Mucosa of stomach (tissue), 1 donor: ENCODE results near the gene TSPAN4.

Experiments
- H3K27me3 ChIP-seq: one replicate; pipeline ENCODE4 v1.7.0; 2013; ENCODE audit warnings: mild to moderate bottlenecking, low read length; ENCODE audit not compliant: control insufficient read depth, insufficient read depth
- H3K36me3 ChIP-seq: one replicate; pipeline ENCODE4 v1.7.0; 2013; ENCODE audit warnings: low read length; ENCODE audit not compliant: control insufficient read depth, insufficient read depth
- H3K4me1 ChIP-seq: one replicate; pipeline ENCODE4 v1.7.0; 2013; ENCODE audit warnings: mild to moderate bottlenecking, low read length; ENCODE audit not compliant: control insufficient read depth, insufficient read depth
- H3K4me3 ChIP-seq: one replicate; pipeline ENCODE4 v1.7.0; 2013; ENCODE audit warnings: low read length
- H3K9ac ChIP-seq: one replicate; pipeline ENCODE4 v1.7.0; 2013; ENCODE audit warnings: mild to moderate bottlenecking, low read length, moderate library complexity
- H3K9me3 ChIP-seq: one replicate; pipeline ENCODE4 v1.7.0; 2013; ENCODE audit warnings: mild to moderate bottlenecking, low read length, moderate library complexity; ENCODE audit not compliant: control insufficient read depth
- donor health status: Pancreatic carcinoma.

The TSPAN4 gene

DNA sequence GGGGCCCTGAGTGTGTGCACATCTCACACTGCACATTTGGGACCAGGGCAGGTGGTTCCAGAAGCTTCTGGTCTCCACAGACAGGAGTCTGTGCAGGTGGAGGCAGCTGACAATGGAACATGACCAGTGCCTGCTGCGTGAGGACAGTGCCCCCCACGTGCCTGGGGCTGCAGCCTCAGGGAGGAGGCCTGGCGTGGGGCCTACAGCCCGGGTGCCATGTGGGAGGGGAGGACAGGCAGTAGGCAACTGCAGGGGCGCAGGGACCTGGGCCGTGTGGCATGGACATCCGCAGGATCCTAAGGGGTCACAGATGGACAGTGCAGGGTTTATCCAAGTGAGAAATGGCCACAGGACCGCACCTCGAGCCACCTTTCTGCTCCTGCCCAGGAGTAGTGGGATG, 28.8 kb downstream of the TSPAN4 start:
- Histone ChIP-seq H3K27me3 (no peaks in the 10 kb centered on the region), H3K4me1 (no peaks in the 10 kb centered on the region), H3K9me3 (no peaks in the 10 kb centered on the region), H3K36me3 (no peaks in the 10 kb centered on the region), H3K4me3 (no peak overlapping the region), H3K9ac (no peak overlapping the region)

DNA sequence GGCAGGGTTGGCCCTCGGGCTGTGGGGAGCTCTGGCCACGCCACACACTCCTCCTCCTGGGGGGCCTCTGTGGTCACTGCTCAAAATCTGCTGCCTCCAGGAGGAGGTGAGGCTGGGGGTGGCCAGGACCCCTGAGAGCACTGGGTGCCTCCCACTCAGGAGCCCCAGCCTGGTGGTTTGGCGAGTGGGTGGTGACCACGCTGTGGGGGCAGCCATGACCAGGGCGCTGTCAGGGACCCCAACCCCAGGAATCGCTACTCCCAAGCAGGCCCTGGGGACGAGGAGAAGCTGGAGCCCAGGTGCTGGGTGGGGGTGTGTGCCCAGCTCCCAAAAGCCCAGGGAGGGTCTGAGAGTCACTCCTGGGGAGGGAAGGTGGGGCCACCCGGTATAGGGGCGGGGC, 30.1 kb downstream of the TSPAN4 start:
- Histone ChIP-seq H3K36me3 (no peaks in the 10 kb centered on the region), H3K4me3 (no peak overlapping the region), H3K27me3 (no peaks in the 10 kb centered on the region), H3K9me3 (no peaks in the 10 kb centered on the region), H3K9ac (no peak overlapping the region), H3K4me1 (no peaks in the 10 kb centered on the region)

DNA sequence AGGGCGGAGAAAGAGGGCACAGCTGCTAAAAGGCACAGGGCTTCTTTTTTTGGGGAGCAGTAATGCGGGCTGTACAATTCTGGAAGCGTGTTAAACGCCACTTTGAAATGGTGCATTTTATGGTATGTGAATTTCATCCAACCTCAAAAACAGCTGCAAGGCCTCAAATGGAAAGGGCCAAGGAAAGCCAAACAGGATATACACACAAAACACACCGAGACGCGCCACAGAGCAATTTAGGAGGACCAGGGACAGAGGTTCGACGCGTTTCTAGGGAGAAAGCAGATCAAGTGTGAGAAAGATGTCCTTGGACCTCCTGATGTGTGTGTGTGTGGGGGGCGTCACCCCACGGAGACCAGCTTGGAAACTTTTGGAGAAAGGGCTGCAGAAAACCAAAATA, 31.1 kb downstream of the TSPAN4 start:
- Histone ChIP-seq H3K36me3 (no peaks in the 10 kb centered on the region), H3K4me1 (no peaks in the 10 kb centered on the region), H3K4me3 (no peak overlapping the region)

DNA sequence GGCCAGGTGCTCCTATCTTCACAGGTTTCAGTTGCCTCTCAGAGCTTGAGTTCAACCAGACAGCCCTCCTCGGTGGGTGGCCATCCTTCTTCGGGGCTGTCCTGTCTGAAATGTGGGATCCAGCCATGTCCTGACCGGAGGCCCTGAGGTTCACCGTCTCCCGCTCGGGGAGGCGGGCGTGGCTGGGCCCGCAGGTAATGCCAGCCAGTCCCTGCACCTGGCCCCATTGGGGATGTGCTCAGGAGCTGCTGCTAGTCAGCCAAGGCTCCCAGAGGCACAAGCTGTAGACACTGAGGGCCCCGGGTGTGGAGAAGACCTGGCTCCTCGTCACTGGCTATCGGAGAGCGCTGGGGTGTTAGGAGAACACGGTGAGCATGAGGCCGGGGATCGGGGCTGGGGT, 32.6 kb downstream of the TSPAN4 start:
- H3K4me1 ChIP-seq = no peaks in the 10 kb centered on the region
- H3K36me3 ChIP-seq = no peaks in the 10 kb centered on the region
- no peaks in the 10 kb centered on the region for H3K9me3 ChIP-seq
- H3K9ac ChIP-seq = no peak overlapping the region
- no peaks in the 10 kb centered on the region for H3K27me3 ChIP-seq
- H3K4me3 ChIP-seq = no peak overlapping the region

More for the DNA sequence above, 31.1 kb downstream of the TSPAN4 start:
- H3K9me3 ChIP-seq = no peaks in the 10 kb centered on the region
- H3K9ac ChIP-seq = no peak overlapping the region
- H3K27me3 ChIP-seq = no peaks in the 10 kb centered on the region

DNA sequence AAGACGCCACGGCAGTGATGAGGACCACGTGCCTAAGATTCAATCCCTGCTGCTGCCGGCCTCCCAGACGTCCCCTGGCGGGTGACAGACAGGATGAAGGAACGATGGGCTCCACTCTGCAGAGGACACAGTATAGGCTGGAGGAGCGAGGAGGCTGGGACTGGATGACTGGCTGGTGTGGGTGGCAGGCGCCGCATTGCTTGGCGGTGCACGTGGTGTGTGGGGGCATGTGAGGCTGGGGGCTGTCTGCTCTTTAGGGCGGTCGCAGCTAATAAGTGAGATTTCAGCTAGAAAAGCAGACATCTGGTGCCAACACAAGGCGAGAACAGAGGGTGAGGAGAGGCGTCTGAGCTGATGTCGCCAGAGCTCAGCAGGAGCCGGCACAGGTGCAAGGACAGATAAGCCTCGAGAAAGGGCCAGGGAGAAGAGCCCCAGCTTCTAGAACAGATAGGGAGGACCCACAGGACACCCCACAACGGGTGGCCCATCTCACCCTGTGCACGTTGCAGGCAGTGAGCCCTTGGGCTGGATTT, 33.2 kb downstream of the TSPAN4 start:
- Histone ChIP-seq H3K9me3 (no peaks in the 10 kb centered on the region), H3K27me3 (no peaks in the 10 kb centered on the region), H3K4me3 (no peak overlapping the region), H3K9ac (no peak overlapping the region), H3K4me1 (no peaks in the 10 kb centered on the region), H3K36me3 (no peaks in the 10 kb centered on the region)

DNA sequence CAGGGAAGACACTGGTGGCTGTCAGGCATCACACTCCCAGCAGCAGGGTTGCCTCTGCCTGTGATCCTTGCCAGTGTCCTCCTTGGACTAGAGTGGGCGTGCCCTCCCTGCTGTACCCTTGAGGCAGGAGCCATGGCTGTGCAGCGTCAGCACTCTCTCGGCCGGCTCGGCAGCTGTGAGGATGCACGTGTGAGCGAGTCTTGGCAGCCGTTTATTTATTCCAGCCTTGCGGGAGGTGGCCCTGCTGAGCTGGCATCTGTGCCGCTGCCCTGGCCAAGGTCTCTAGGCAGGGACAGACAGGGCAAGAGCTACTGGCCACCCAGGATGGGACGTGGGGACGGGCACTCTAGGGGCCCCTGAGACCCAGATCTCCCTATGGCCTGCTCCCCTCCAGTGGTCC, 33.9 kb downstream of the TSPAN4 start:
- H3K9ac ChIP-seq = no peak overlapping the region
- H3K36me3 ChIP-seq = no peaks in the 10 kb centered on the region
- H3K4me3 ChIP-seq = no peak overlapping the region
- H3K27me3 ChIP-seq = no peaks in the 10 kb centered on the region
- no peaks in the 10 kb centered on the region for H3K9me3 ChIP-seq
- H3K4me1 ChIP-seq = no peaks in the 10 kb centered on the region

DNA sequence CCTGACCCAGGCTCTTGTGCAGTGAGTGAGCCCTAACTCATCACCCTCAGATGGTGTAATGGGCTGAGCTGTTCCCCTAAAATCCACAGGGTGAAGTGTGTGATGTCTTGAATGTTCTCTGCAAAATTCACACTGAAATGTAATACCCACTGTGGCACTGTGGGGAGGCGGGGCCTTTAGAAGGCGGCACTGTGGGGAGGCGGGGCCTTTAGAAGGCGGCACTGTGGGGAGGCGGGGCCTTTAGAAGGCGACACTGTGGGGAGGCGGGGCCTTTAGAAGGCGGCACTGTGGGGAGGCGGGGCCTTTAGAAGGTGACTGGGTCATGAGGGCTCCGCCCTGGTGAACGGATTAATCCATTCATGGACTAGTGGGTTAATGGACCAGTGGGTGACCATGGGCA, 34.9 kb downstream of the TSPAN4 start:
- Histone ChIP-seq H3K36me3 (no peaks in the 10 kb centered on the region), H3K4me1 (no peaks in the 10 kb centered on the region), H3K9ac (no peak overlapping the region), H3K4me3 (no peak overlapping the region), H3K27me3 (no peaks in the 10 kb centered on the region), H3K9me3 (no peaks in the 10 kb centered on the region)

DNA sequence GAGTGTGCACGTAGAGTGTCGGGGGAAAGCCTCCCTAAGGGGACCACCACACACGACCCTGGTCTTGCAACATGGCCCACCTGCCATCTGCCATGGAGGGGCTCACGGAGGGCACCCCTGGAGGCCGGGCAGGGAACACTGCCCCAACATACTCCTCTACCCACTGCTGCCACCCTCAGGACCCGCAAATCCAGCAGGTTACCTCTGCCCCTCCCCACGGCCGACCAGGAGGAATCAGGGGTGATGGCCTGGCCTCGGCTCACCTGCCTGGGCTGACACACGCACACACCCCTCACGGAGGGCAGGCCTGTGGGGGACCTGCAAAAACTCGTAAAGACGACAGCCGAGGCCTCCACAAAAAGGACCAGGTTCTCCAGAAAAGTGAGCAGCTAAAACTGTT, 37.8 kb downstream of the TSPAN4 start:
- Histone ChIP-seq H3K27me3 (no peaks in the 10 kb centered on the region), H3K36me3 (no peaks in the 10 kb centered on the region), H3K9me3 (no peaks in the 10 kb centered on the region), H3K4me3 (no peak overlapping the region), H3K9ac (no peak overlapping the region), H3K4me1 (no peaks in the 10 kb centered on the region)

DNA sequence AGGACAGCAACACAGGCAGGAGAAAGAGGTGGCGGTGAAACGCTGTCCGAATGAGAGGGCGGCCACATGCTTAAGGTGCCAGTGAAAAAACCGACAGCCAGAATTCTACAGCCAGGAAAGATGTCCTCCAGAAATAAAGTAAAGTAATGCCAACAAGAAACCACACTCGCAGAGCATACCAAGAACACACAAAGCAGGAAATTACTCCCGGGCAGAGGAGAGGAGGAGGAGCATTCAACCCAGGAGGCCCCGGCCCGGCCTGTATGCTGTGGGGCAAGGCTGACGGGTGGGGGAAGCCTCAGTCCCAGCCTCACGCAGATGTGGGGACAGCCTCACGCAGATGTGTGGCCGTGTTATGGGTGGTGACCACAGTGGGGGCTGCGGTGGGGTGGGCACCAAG, 39.9 kb downstream of the TSPAN4 start:
- Histone ChIP-seq H3K4me1 (no peaks in the 10 kb centered on the region), H3K4me3 (no peak overlapping the region), H3K36me3 (no peaks in the 10 kb centered on the region), H3K27me3 (no peaks in the 10 kb centered on the region), H3K9me3 (no peaks in the 10 kb centered on the region), H3K9ac (no peak overlapping the region)

DNA sequence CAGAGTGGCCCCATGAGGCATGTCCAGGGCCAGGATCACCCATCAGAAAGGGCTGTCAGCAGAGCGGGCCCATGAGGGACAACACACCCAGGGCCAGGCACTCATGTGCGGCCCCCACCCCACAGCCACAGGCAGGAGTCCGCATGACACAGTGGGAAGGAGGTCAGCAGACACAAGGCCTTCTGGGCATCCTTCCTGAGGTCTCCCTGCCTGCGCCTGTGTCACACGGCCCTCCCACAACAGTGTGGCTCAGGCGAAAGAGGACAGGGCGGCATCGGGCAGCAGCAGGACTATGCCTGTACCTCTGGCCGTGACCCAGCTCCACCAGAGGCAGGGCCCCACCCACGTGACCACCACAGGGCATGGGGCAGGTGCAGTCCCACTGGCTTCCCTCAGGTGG, 40.9 kb downstream of the TSPAN4 start:
- Histone ChIP-seq H3K27me3 (no peaks in the 10 kb centered on the region), H3K9me3 (no peaks in the 10 kb centered on the region), H3K4me3 (no peak overlapping the region), H3K36me3 (no peaks in the 10 kb centered on the region), H3K9ac (no peak overlapping the region), H3K4me1 (no peaks in the 10 kb centered on the region)

DNA sequence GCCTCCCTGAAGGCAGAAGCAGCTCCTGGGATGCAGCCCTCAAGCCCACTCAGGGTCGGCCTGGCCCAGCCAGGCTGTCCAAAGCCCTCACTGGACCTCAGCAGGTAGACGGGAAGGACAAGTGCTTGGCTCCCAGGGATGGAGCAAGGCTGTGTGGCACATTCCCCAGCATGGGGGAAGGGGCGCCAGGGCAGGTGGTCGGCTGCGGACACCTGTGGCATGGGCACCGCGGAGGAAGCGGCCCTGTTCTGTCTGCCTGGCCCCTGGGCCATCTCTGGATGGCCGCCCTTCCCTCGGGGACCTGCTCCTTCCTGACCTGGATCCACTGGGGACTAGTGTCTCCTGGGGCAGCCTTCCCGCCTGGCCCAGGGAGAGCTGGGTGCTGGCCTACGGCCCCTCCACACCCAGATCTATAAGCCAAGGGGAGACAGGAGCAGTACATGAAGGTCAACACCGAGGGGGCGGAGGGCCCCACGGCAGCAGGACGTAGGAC, 42.0 kb downstream of the TSPAN4 start:
- Histone ChIP-seq H3K9me3 (no peaks in the 10 kb centered on the region), H3K4me1 (no peaks in the 10 kb centered on the region), H3K36me3 (no peaks in the 10 kb centered on the region), H3K9ac (no peak overlapping the region), H3K27me3 (no peaks in the 10 kb centered on the region), H3K4me3 (no peak overlapping the region)

DNA sequence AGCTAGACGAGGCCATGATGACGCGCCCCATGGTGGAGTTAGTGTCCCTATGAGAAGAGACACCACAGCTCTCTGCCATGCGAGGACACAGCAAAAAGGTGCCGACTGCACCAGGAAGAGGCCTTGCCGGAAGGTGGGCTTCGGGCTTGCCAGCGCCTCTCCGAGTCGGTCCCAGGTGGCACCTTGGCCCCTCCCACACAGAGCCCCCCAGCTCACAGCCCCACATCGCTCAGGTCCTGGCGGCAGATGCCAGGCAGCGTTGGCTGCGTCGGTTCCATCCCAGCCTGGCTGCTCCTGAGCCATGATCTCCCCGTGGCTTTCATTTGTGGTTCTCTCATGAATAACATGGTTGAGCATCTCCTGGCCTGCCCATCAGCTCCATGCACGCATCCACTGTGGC, 43.9 kb downstream of the TSPAN4 start:
- H3K36me3 ChIP-seq = no peaks in the 10 kb centered on the region
- no peaks in the 10 kb centered on the region for H3K4me1 ChIP-seq
- H3K27me3 ChIP-seq = no peaks in the 10 kb centered on the region
- no peak overlapping the region for H3K9ac ChIP-seq
- no peaks in the 10 kb centered on the region for H3K9me3 ChIP-seq
- no peak overlapping the region for H3K4me3 ChIP-seq

DNA sequence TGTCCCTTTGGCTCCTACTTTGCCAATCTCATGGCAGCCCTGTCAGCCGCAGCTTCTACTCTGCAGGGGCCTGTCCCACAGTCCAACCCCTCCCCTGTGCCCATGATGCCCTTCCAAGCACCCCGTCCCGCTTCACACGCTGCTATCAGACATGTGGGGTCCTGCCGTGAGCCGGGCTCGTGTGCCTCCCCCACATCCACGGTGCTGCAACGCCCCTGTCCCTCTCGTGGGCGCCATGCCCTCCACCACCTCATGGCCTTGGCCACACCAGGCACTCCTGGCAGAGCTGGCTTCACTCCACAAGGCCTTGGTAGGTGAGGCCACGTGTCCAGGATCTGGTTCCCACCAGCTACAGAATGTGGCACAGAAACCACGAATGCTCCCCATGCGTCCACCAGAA, 44.9 kb downstream of the TSPAN4 start:
- Histone ChIP-seq H3K4me3 (no peak overlapping the region), H3K9me3 (no peaks in the 10 kb centered on the region), H3K27me3 (no peaks in the 10 kb centered on the region), H3K36me3 (no peaks in the 10 kb centered on the region), H3K4me1 (no peaks in the 10 kb centered on the region), H3K9ac (no peak overlapping the region)
